Measurements from ENCODE around the gene PLEKHM1. TPM values are rescaled to one million over a fixed set of nuclear protein-coding genes. Genes with fewer than 3 reads are reported as not detected.

Gene PLEKHM1
- total and polyA plus RNA-seq, 2 of the 13 experiments (the other 11 are each of a cell fraction or from before 2014, with no cell fraction given), result 7.6 to 13.5 TPM

DNA sequence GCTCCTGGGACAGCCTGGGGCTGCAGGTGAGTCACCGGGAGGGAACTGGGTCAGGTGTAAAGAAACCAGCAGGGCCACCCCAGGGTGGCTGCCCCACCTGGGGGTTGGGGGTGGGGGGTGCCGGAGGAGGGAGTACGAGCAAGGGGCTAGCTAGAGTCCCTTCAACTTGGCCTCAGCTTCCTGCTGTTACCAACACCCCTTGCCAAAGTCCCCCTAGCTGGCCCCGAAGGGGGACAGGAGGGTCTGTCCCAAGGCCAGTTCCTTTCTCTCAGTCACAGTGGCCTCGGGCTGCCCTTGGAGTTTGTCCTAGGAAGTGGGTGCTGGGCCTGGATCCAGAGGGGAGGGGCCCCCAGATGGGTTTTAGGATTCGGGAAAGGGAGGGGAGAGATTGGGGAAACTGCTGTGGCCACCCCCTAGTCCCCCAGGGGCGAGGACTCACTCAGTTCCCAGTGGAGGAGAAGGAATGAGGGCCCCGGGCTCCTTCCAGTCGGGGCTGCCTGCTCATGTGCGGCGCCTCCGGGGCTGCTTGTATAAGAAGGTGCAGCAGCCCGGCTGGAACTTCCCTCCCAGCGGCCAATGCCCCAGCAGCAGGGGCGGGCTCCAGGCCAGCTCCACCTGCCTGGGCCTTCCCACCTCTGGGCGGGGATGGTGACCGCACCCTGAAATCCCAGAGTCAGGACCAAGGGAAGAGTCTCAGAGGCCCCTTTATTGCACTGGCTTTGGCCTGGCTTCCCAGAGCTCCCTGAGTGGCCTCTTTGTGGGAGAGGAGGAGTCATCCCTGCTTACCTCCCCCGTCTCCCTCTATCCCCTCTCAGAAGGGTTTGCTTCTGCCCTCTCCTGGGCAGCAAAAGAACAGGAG is 65.2 kb downstream of the PLEKHM1 start (continued):
- TF ChIP-seq, protein P1, sequence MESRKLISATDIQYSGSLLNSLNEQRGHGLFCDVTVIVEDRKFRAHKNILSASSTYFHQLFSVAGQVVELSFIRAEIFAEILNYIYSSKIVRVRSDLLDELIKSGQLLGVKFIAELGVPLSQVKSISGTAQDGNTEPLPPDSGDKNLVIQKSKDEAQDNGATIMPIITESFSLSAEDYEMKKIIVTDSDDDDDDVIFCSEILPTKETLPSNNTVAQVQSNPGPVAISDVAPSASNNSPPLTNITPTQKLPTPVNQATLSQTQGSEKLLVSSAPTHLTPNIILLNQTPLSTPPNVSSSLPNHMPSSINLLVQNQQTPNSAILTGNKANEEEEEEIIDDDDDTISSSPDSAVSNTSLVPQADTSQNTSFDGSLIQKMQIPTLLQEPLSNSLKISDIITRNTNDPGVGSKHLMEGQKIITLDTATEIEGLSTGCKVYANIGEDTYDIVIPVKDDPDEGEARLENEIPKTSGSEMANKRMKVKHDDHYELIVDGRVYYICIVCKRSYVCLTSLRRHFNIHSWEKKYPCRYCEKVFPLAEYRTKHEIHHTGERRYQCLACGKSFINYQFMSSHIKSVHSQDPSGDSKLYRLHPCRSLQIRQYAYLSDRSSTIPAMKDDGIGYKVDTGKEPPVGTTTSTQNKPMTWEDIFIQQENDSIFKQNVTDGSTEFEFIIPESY (CRISPR knock-in tag; IDR thresholded peaks at IDR 0.05), result peak; percentile 72; the same call in 1 of the 2 replicates
- TF ChIP-seq, protein P2, sequence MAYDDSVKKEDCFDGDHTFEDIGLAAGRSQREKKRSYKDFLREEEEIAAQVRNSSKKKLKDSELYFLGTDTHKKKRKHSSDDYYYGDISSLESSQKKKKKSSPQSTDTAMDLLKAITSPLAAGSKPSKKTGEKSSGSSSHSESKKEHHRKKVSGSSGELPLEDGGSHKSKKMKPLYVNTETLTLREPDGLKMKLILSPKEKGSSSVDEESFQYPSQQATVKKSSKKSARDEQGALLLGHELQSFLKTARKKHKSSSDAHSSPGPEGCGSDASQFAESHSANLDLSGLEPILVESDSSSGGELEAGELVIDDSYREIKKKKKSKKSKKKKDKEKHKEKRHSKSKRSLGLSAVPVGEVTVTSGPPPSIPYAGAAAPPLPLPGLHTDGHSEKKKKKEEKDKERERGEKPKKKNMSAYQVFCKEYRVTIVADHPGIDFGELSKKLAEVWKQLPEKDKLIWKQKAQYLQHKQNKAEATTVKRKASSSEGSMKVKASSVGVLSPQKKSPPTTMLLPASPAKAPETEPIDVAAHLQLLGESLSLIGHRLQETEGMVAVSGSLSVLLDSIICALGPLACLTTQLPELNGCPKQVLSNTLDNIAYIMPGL (CRISPR knock-in tag; IDR thresholded peaks at IDR 0.05; ENCODE audit: borderline replicate concordance in 1 of 2, low read depth in 1 of 2), result peak; percentile 91
- TF ChIP-seq ARID2 (CRISPR knock-in tag; IDR thresholded peaks at IDR 0.05; ENCODE audit: borderline replicate concordance), result peak; percentile 12; the same call in 1 of the 2 replicates
- no peak for TF ChIP-seq NR1H2 (CRISPR knock-in tag; IDR thresholded peaks at IDR 0.05; ENCODE audit: borderline replicate concordance, low read depth)
- peak; percentile 29; the same call in 1 of the 2 replicates for TF ChIP-seq MAF1 (CRISPR knock-in tag; IDR thresholded peaks at IDR 0.05; ENCODE audit: borderline replicate concordance)
- TF ChIP-seq ZFP1 (CRISPR knock-in tag; IDR thresholded peaks at IDR 0.05), result peak; percentile 31; the same call in 1 of the 2 replicates
- no peak for TF ChIP-seq RFX5 (IDR thresholded peaks at IDR 0.05; ENCODE audit: low read depth, low read length)
- peak; percentile 40; the same call in 1 of the 2 replicates for TF ChIP-seq ZNF879 (CRISPR knock-in tag; IDR thresholded peaks at IDR 0.05)
- TF ChIP-seq ZNF772 (CRISPR knock-in tag; IDR thresholded peaks at IDR 0.05), result peak; percentile 74; the same call in 1 of the 2 replicates
- no peak for TF ChIP-seq ZBTB37 (CRISPR knock-in tag; IDR thresholded peaks at IDR 0.05)
- 0 out of 2 replicates have a peak, but pooled peaks have one; percentile 34 for TF ChIP-seq ZNF644 (CRISPR knock-in tag; IDR thresholded peaks at IDR 0.05; ENCODE audit: low read depth)
- no peak for TF ChIP-seq ZNF576 (CRISPR knock-in tag; IDR thresholded peaks at IDR 0.05)
- no peak for TF ChIP-seq ETS1 (CRISPR knock-in tag; IDR thresholded peaks at IDR 0.05)
- TF ChIP-seq TSC22D2 (CRISPR knock-in tag; IDR thresholded peaks at IDR 0.05; ENCODE audit: borderline replicate concordance), result no peak; the same call in 1 of the 2 replicates
- no peak; the same call in 1 of the 2 replicates for TF ChIP-seq MEIS1 (CRISPR knock-in tag; IDR thresholded peaks at IDR 0.05; ENCODE audit: borderline replicate concordance)
- TF ChIP-seq, protein P3, sequence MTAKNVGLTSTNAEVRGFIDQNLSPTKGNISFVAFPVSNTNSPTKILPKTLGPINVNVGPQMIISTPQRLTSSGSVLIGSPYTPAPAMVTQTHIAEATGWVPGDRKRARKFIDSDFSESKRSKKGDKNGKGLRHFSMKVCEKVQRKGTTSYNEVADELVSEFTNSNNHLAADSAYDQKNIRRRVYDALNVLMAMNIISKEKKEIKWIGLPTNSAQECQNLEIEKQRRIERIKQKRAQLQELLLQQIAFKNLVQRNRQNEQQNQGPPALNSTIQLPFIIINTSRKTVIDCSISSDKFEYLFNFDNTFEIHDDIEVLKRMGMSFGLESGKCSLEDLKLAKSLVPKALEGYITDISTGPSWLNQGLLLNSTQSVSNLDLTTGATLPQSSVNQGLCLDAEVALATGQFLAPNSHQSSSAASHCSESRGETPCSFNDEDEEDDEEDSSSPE (CRISPR knock-in tag; IDR thresholded peaks at IDR 0.05), result peak; percentile 60; the same call in 1 of the 2 replicates
- TF ChIP-seq ZBTB21 (CRISPR knock-in tag; IDR thresholded peaks at IDR 0.05), result no peak
- TF ChIP-seq, protein P4, sequence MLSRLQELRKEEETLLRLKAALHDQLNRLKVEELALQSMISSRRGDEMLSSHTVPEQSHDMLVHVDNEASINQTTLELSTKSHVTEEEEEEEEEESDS (CRISPR knock-in tag; IDR thresholded peaks at IDR 0.05; ENCODE audit: borderline replicate concordance), result no peak
- peak; percentile 73 for TF ChIP-seq THAP11 (CRISPR knock-in tag; IDR thresholded peaks at IDR 0.05)
- peak; percentile 8; the same call in 1 of the 2 replicates for TF ChIP-seq ZNF121 (CRISPR knock-in tag; IDR thresholded peaks at IDR 0.05)
